GM18867 (cell line): ENCODE results near the gene RBM15B.

ENCODE experiments used
- ATAC-seq: cut with Tn5 transposase; IDR thresholded peaks from one replicate; pipeline ENCODE4 v1.9.1; 2021; ENCODE audit warnings: mild to moderate bottlenecking, moderate library complexity; ENCODE audit not compliant: unreplicated experiment

The RBM15B gene

GRCh38 chr3:51391566-51392354, 675 bp downstream of the RBM15B start:
- ATAC-seq: peak; percentile 12

GRCh38 chr3:51392355-51393133, 1.5 kb downstream of the RBM15B start:
- no peak for ATAC-seq

DNA sequence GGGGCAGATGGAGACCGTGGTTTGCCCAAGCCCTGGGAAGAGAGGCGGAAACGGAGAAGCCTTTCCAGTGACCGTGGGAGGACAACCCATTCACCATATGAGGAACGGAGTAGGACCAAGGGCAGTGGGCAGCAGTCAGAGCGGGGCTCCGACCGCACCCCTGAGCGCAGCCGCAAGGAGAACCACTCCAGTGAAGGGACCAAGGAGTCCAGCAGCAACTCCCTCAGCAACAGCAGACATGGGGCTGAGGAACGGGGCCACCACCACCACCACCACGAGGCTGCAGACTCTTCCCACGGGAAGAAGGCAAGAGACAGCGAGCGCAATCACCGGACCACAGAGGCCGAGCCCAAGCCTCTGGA, 2.0 kb downstream of the RBM15B start:
- ATAC-seq: no peak

DNA sequence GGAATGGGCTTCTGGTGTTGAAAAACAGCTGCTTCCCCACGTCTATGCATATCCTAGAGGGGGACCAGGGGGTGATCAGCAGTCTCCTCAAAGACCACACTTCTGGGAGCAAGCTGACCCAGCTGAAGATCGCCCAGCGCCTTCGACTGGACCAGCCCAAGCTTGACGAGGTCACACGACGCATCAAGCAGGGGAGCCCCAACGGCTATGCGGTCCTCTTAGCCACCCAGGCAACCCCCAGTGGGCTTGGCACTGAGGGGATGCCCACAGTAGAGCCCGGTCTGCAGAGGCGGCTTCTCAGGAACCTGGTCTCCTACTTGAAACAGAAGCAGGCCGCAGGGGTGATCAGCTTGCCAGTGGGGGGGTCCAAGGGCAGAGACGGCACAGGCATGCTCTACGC, 2.5 kb downstream of the RBM15B start:
- no peak for ATAC-seq

DNA sequence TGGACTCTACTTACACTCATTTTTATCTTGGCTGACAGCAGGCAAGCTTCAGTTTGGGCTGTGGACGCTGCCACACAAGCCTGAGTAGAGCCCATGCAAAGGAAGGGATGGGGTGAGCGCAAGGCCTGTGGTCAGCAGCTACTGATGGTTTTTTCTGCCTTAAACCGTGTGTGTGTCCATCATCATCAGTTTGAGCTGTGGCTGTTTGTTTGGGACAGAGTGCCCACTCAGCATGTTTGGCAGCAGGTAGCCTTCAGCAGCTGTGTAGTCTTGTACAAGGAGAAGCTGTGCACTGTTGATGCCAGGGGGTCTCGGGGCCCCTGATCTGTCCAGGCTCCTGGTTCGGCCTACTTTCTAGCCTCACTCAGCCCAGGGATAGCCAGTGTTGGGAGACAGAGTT, 3.5 kb downstream of the RBM15B start:
- ATAC-seq: no peak

GRCh38 chr3:51395493-51396213, 4.6 kb downstream of the RBM15B start:
- ATAC-seq: no peak

- ATAC-seq: no peak
These were observed 5.3 kb downstream of the RBM15B start for GRCh38 chr3:51396401-51396800.

DNA sequence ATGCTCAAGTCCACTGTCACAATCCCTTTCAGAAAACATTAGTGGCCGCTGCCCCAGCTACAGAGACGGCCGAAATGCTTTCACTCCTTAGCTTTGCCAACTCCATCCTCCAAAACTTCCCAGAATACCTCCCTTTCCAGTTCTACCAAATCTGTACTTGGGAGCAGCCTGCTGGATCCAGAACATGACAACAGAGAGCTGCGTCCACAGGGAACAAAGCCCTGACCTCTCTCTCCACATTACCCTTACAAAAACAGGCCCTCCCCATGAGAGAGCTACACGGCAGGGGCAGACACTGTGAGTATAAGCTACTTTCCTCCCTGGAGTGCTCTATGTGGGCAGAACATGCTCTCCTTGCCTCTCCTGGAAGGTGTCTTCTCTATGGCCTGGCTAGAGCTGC, 6.3 kb downstream of the RBM15B start:
- no peak for ATAC-seq

- ATAC-seq: no peak
These were observed 7.7 kb downstream of the RBM15B start for GRCh38 chr3:51398595-51399310.

DNA sequence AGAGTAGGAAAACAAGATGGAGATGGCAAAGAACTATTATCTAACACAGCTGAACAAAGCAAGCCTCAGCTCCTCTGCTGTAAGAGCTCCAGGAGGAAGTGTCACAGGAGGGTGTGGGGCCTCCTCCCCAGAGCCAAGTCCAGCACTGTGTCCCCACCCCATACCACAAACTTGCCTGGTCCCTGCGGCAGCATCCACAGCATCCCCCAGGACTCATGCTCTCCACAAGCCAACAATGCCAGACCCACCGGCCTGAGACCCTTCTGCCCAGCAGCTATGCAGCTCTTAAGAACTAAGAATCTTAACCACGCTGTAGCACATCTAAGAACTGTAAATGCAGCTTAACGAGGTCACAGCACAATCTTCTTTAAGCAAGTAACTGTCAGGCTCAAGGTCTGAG, 9.1 kb downstream of the RBM15B start:
- no peak for ATAC-seq

GRCh38 chr3:51401735-51402134, 10.7 kb downstream of the RBM15B start:
- ATAC-seq: no peak

DNA sequence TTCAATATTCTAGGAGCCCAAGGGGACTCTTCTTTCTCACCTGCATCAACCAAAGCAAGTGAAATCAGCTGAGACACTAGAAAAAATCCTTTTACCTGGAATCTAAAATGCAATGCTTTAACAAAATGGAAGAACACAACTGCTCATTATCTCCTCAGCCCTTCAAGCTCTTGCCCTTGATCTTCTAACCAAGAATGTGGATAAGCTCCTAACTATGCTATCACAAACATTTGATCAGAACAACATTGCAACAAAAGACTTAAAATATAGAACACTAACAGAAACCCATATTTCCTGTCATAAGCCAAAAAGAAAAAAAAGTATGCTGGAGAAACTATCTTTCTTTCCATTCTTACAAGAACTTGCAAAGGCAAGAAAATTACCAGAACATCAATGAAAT, 12.6 kb downstream of the RBM15B start:
- no peak for ATAC-seq

DNA sequence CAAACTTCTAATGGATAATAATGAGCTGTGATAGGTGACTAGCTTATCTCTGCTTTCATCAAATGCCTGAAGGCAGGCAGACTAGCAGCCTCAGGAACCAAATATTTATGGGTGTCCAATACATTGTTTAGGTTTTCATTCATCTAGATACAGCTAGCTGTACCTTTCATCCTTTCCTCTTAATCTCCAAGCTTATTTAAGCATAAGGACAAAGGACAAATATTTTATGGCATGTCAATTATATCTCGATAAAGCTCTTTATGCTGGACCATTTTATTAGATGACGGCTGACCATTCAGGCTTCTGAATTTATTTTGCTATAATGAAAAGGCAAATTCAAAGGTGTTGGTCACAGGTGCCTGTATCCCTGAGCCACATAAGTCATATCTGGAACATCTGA, 16.9 kb downstream of the RBM15B start:
- ATAC-seq: no peak

GRCh38 chr3:51408813-51409212, 17.7 kb downstream of the RBM15B start:
- ATAC-seq: no peak

GRCh38 chr3:51422211-51422610, 31.1 kb downstream of the RBM15B start:
- ATAC-seq: no peak

- no peak for ATAC-seq
These were observed 35.8 kb downstream of the RBM15B start for GRCh38 chr3:51426921-51427320.

DNA sequence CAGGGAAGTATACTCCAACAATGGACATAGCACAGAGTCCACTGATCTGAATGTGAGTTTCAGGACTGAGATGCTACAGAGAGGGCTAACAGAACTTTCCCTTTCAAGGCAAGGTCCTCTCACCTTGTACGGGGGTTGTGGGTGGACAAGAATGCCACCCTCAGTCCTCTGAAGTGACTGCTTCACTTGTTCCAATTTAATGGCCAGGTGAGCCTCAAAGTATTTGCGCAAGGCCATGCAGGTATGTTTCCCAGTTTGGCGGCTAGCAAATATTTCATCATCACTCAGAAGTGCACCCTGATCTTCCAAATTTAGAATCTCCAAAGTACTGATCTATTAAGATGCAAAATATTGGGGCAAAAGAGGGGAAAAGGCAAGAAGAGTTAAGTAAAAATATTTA, 38.1 kb downstream of the RBM15B start:
- no peak for ATAC-seq

DNA sequence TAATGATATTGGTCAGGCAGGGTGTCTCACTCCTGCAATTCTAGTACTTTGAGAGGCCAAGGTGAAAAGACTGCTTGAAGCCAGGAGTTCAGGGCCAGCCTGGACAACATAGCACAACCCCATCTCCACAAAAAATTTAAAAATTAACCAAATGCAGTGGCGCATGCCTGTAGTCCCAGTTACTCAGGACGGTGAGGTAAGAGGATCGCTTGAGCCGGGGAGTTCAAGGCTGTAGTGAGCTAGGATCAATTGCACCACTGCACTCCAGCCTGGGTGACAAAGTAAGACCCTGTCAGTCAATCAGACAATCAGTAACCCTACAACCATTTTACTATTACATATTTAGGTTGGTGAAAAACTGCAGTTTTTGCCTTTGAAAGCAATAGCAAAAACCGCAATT, 43.0 kb downstream of the RBM15B start:
- ATAC-seq: no peak

GRCh38 chr3:51434746-51435327, 43.8 kb downstream of the RBM15B start:
- ATAC-seq: peak; percentile 44

GRCh38 chr3:51436998-51437639, 46.0 kb downstream of the RBM15B start:
- no peak for ATAC-seq
